ENCODE measurements around the gene TMEM181.

DNA sequence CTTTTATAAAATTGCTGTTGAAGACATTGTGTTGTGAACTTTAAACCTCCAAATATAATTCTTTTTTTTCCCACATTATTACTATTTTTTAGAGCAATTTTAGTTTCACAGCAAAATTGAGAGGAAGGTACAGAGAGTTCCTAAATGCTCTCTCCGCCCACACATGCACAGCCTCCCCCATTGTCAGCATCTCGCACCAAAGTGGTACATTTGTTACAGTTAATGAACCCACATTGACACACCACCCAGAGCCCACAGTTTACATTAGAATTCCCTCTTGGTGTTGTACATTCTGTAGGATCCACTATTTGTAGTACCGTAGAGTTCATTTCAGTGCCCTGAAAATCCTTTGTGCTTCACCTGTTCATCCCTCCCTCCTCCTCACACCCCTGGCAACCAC, 33.8 kb downstream of the TMEM181 start:
- TF ChIP-seq, protein P1, sequence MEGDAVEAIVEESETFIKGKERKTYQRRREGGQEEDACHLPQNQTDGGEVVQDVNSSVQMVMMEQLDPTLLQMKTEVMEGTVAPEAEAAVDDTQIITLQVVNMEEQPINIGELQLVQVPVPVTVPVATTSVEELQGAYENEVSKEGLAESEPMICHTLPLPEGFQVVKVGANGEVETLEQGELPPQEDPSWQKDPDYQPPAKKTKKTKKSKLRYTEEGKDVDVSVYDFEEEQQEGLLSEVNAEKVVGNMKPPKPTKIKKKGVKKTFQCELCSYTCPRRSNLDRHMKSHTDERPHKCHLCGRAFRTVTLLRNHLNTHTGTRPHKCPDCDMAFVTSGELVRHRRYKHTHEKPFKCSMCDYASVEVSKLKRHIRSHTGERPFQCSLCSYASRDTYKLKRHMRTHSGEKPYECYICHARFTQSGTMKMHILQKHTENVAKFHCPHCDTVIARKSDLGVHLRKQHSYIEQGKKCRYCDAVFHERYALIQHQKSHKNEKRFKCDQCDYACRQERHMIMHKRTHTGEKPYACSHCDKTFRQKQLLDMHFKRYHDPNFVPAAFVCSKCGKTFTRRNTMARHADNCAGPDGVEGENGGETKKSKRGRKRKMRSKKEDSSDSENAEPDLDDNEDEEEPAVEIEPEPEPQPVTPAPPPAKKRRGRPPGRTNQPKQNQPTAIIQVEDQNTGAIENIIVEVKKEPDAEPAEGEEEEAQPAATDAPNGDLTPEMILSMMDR (conservative IDR thresholded peaks at IDR 0.05): no peak
- TF ChIP-seq EZH2 (IDR thresholded peaks at IDR 0.05; ENCODE audit: low read depth): no peak

All from PC-9 (cell line).